Activated CD8-positive, alpha-beta memory T cell treated with anti-CD3 and anti-CD28 coated beads, Interleukin-2, amount 50 U/mL, for 24 hours (primary cell): ENCODE results near the gene TRAF2.
A peak's percentile ranks its signal among the peaks of the same experiment; 100 is the strongest.
"Not testable (repeated sequence)": the region's sequence is repeated elsewhere in the genome, so short reads cannot be mapped to it uniquely, and the experiment has no call there.

Experiments used
- DNase-seq: peaks from one replicate; pipeline ENCODE4 v3.0.0-alpha.2; 2020; ENCODE audit errors: extremely low read depth

Gene TRAF2

GRCh38 chr9:136882109-136882946 is 4.0 kb upstream of the TRAF2 start:
- peak; percentile 80 for DNase-seq

- DNase-seq = not testable (repeated sequence)
These were observed 3.4 kb upstream of the TRAF2 start for GRCh38 chr9:136882947-136883283.

- not testable (repeated sequence) for DNase-seq
These were observed 2.6 kb upstream of the TRAF2 start for GRCh38 chr9:136883670-136884069.

- DNase-seq = no peak
These were observed 588 bp downstream of the TRAF2 start for GRCh38 chr9:136886610-136887597.

- no peak for DNase-seq
These were observed 2.1 kb downstream of the TRAF2 start for GRCh38 chr9:136888454-136888853.

- no peak for DNase-seq
These were observed 3.5 kb downstream of the TRAF2 start for GRCh38 chr9:136889858-136890257.

GRCh38 chr9:136890661-136891060 is 4.3 kb downstream of the TRAF2 start:
- no peak for DNase-seq

- DNase-seq = no peak
These were observed 9.7 kb downstream of the TRAF2 start for GRCh38 chr9:136896027-136896426.

GRCh38 chr9:136898483-136899100 is 12.3 kb downstream of the TRAF2 start:
- DNase-seq = no peak

- DNase-seq = no peak
These were observed 12.9 kb downstream of the TRAF2 start for GRCh38 chr9:136899196-136899595.

GRCh38 chr9:136900556-136900955 is 14.2 kb downstream of the TRAF2 start:
- no peak for DNase-seq

GRCh38 chr9:136900988-136901515 is 14.7 kb downstream of the TRAF2 start:
- DNase-seq = no peak

GRCh38 chr9:136901516-136902258 is 15.4 kb downstream of the TRAF2 start:
- DNase-seq = peak; percentile 60

- peak; percentile 76 for DNase-seq
These were observed 16.0 kb downstream of the TRAF2 start for GRCh38 chr9:136902259-136902821.

- DNase-seq = no peak
These were observed 16.8 kb downstream of the TRAF2 start for GRCh38 chr9:136903041-136903554.

GRCh38 chr9:136906266-136906665 is 19.9 kb downstream of the TRAF2 start:
- DNase-seq = no peak

- DNase-seq = no peak
These were observed 20.9 kb downstream of the TRAF2 start for GRCh38 chr9:136907011-136907914.

GRCh38 chr9:136910197-136910900 is 24.0 kb downstream of the TRAF2 start:
- no peak for DNase-seq

- DNase-seq = no peak
These were observed 24.6 kb downstream of the TRAF2 start for GRCh38 chr9:136910901-136911245.
